GM19099 (cell line): ENCODE measurements around the gene WWC2.

Experiments
- POLR2A ChIP-seq: IDR thresholded peaks from 3 replicates; pipeline ENCODE4 v1.6.1; 2011; ENCODE audit warnings: low read depth; ENCODE audit not compliant: insufficient read length; ENCODE audit errors: extremely low read depth

The WWC2 gene

DNA sequence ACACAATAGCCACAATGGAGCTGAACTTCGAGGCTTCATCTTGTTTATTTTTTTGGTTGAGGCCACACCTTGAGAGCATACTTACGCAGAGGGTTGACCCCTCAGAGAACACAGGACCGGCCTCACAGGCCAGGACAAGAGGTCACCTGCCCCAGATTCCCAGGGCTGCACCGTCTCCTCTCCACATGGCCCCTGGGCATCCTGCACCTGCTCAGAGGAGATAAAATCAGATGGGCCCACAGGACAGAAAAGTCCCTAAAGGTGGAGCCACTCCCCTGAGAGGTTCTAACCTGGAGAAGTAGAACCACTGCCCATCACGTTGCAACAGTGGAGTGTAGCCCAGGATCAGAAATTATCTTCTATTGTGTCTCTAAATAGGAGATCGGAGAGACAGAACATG, 224.2 kb downstream of the WWC2 start:
- no peak for TF ChIP-seq POLR2A

DNA sequence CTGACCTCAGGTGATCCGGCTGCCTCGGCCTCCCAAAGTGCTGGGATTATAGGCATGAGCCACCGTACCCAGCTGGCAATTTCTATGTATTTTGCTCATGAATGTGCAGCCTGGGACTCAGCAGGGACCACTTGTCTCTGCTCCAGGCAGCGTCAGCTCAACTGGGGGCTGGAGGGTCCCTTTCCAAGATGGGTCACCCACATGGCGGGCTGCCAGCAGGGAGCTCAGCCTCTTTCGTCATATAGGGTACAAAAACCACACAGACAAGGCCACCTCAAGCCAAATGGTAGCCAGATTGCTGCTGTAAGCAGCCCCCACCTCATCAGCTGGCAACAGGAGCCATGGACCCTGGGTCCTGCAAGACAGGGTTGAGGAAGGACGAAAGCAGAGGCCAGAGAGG, 225.6 kb downstream of the WWC2 start:
- TF ChIP-seq POLR2A: no peak

DNA sequence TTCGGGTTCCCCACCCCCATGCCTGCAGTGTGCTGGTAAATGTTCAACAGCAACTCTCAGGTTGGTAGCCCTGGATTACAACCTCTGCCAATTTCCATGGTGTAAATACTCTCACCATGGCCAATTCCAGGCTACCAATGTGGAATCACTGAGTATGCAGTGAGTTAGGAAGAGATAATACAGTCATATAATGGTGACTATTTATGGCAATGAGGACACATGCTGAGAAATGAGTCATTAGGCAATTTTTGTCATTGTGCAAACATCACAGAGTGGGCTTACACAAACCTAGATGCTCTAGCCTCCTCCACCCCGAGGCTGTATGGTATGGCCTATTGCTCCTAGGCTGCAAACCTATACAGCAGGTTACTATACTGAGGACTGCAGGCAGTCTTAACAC, 227.8 kb downstream of the WWC2 start:
- TF ChIP-seq POLR2A: no peak

DNA sequence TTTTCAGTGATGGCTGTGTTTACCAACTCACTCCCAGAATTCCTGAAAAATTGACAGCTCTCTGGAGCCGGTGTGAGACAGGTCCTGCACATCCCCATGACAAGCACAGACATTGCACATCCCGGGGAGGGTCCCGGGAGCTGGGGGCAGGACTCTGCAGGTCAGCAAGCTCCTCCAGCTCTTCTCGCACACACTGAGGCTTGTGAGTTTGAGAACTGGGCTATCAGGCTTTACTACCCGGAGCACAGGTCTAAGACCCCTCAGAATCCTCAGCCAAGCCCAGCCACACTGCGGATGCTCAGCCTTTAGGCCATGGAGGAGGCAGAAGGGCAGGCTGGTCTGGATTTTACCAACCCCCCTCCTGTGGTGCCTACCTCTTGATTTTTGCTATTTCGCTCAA, 228.8 kb downstream of the WWC2 start:
- TF ChIP-seq POLR2A: no peak

DNA sequence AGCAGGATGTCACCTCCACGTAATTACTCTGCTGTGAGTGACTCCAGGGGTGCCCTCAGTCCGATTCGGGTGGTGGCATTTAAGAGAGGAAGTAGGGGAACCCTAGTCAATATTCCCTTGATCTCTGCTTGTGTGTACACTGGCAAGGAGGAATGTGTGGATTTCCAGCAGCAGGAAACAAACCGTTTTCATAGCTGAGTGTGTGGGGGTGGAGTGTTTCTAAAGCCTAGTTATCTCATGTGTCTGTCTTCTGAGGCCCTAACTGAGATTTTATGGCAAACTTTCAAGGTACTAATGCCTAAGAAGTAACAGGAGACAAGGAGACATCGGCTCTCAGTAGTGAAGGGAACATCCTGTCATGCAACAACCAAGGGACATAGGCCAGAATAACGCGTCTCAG, 229.8 kb downstream of the WWC2 start:
- TF ChIP-seq POLR2A: no peak

DNA sequence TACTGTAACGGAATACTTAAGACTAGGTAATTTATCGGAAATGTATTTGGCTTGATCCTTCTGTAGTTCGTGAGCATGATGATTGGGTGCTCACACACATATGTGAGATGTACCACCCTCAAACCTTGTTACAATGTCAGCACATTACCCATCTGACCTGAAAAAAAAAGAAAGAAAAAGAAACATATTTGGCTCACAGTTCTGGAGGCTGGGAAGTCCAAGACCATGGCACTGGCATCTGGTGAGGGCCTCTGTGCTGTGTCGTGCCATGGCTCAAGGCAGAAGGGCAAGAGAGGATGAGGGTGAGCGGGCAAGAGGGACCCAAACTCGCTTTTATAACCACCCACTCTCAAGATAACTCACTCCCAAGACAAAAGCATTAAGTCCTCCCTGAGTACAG, 230.2 kb downstream of the WWC2 start:
- TF ChIP-seq POLR2A: no peak

DNA sequence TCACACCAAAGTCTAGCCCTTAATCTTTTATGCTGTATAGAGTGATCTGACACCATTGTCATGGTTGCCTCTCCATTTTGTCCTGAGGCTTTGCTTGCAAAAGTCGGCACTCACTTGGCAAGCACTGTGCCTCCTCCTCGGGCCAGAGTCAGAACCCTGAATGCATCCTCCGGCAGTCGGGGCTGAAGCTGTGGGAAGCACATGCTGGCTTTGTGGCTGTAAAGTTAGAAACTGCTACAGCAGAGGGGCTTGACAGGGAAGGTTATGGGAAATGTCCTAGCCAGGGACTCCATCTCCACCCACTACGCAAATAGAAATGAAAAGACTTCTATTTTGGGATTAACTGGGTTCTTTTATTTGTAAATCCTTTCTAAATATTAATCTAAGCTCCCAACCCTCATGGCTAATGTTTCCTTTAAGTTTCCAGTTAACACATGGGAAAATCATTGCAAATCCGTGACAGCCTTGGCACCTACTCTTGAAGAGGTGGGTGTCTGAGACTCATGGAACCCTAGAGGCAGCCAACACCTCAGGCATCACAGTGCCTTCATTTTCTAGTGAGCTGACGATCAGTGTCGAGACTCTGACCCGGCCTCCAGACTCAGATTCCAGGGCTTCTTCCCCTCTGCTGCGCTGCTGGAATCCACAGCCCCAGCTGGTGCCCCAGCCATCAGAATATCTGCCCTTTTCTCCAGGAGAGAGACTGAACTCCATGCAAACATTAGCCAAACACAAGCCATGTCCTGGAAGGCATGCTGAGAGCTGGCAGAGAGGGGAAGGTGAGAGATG, 231.1 kb downstream of the WWC2 start:
- TF ChIP-seq POLR2A: no peak

DNA sequence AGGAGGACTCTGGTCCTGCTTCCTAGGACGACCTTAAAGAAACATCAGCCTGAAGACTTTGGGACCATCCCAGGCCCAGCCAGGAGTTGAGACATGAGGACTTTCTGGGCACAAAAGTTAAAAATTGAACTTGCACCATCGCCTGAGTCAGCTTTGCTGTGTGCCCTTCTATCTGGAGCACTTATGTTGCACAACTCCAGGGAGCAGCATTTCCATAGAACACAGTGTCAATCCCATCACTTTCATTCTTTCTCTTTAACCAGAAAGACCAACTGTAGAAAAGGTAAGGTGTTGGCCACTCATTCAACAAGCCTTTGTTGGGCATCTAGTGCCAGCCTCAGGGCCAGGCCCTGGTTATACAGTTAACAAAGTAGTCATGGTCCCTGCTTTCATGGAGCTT, 231.8 kb downstream of the WWC2 start:
- no peak for TF ChIP-seq POLR2A

DNA sequence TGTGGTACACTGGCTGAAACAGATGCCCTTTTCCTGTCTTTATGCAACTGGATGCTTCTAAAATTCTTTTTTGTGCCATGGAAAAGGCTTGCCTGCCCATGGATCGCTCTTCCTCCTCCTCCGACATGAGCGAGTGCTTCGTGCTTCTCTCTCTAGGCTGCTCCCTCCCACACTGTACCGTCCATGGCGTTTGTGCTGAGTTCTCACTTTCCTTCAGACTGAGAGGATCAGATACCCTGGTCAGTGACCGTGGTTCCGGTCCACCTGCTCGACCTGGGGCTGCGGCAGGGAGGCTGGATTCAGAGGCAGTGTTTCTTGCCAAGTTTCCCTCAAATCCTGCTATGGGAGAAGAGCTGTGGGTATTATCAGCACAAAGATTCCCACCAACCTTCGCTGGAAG, 233.4 kb downstream of the WWC2 start:
- TF ChIP-seq POLR2A: no peak

DNA sequence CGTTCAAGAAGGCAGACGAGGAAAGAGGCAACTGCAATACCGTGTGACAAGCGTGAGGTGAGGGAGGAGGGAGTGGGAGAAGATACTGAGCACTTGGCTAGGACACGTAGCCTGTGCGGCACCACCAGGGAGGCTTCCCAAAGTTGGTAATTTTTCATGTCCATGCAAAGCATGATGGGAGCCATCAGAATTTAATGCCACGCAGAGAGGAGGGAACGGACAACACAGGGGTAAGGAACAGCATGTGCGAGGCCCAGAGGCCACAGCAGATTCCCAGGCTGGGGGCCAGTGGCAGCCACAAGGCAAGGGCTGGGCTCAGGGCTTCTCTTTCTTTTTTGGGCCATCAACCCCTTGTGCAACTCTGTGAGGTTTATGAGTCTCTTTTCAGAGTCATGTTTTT, 234.1 kb downstream of the WWC2 start:
- no peak for TF ChIP-seq POLR2A

DNA sequence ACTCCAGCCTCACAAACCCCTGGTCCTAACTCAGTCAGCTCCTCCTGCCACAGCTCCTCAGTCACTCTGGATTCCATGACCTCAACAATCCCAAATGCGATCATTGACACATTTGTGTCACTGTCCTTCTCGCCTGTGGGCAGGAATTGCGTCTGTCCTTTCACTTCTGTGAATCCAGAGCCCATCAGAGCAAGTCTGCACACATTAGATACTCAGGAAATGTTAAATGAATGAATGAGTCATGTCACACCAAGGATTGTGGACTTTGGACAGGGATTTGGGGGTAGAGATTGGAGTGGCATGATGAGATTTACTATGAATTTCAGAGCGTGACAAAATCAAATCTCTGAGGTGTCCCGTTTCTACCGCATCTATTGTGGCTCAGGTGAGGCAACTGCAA, 234.9 kb downstream of the WWC2 start:
- no peak for TF ChIP-seq POLR2A

DNA sequence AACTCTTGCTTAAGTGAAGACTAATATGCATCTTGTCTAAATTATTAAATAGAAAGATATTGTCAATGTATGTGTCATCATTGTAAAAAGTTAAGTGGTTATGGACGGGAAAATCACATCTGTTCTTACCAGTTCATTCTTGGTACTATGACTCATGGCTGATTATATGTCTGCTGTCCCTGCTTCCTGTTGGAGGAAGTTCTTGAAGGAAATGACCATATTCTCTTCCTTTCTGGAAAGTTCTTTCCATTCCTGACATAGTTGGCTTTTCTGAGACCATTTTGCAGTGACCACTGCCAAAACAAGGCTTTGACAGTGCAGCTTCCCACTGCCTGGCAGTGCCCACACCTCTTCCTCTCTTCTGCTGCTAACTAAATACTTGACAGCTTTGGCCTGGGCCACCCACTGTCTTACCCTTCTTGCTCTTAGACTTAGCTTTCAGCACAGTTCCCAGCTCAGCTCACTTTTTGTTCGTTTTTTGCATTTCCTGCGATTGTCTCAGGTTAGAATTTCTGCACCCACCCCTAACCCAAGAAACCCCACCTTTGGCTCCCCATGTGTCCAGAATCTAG, 236.4 kb downstream of the WWC2 start:
- TF ChIP-seq POLR2A: no peak

DNA sequence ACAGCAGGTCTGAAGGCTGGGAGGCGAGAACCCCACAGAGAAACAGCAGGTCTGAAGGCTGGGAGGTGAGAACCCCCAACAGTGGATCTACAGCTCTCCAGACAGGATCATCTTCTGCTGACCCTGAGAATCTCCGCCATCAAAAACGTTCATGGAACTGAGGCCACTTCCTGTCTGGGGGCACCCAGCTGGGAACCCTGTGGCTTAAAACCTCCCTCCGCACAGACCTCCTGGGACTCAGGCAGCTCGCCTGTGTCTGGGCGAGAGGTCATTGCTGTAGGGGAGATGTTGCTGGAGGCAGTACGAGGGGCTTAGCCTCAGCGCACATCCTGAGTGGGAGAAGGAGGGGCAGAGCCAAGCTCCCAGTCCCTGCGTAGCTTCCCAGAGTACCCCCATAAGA, 238.3 kb downstream of the WWC2 start:
- no peak for TF ChIP-seq POLR2A

DNA sequence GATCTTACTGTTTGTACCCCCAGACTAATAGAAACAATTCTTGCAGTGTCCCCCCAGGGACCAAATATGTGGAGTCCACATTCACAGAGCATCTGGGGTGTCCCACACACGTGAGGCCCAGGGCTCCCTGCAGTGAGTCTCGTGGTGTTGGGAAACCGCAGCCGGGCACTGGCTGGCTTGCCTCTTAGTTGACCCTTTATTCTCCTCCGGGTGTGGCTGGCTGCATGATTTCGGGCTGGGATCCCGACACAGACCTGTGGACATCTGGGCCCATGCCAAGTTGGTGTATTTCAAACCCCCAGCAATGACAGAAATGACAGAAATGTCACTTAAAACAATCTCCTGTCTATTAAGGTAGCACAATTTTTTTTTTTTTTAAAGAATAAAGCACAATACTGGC, 238.8 kb downstream of the WWC2 start:
- TF ChIP-seq POLR2A: no peak

DNA sequence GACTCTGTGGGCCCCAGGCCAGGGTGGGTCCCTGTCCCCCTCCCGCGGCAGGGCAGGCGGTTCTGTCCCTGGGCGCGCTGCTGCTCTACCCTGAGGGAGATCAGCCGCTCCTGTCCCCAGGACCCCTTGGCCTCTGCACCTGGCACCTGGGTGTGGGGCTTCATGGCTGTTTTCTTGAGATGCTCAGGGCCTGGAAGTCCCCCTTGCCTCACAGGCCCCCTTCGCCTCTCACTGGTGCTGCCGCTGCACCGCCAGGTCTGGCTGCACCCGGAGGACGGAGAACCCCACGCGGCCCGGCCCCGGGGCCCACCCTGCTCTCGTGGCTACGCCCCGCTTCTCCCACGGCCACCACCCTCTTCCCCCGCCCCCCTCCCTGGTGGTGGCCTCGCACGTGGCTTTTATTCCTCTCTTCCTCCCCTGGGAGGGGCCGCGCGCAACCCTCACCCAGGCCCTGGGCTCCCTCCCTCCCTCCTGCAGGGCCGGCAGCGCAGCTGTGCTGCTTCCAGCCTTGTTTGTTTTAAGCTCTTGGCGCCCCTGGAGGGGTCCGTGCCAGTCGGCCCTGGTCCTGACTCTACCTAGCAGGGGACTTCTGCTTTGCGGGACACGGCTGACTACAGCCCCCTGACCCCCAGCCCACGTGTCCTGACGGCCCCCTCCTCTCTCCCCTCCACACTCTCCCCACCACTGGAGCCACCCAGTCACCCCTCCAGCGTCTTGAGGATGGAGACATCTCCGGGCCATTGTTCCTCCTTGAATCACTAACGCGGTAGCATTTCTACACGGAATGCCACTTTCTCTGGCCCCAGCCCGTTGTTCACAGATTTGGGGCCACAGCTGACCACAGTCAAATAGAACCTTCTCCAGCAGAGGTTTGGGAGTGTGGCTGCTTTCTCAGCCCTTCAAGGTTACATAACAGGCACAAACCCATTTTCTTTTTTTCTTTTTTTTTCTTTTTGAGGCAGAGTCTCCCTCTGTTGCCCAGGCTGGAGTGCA, 243.8 kb downstream of the WWC2 start:
- no peak for TF ChIP-seq POLR2A

DNA sequence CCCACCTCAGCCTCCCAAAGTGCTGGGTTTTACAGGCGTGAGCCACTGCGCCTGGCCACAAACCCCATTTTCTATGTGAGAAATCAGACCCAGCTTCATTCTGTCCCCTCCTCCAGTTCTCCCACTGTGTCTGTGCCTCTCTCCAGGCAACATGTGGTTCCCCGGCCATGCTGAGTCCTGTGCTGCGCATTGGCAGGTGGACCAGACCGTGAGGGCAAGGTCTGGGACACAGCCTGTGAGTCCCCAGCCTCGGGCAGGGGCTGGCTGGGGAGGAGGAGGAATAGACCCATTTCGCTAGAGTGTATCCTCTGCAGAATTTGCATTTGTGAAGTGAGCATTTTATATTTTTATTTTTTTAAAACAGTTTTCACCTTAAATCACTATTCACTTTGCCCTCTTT, 244.7 kb downstream of the WWC2 start:
- no peak for TF ChIP-seq POLR2A
